Esophagus squamous epithelium (tissue), 4 donors: ENCODE measurements around the gene CD38.

Experiments
- POLR2A ChIP-seq, 4 donors: fragments of 450-650 bp; IDR thresholded peaks; one replicate each; pipeline ENCODE4 v1.6.1; 2017; ENCODE audit warnings: antibody characterized with exemption in 4 of 4, mild to moderate bottlenecking in 4 of 4, moderate library complexity in 3 of 4
- TF ChIP-seq, protein P1 (sequence below), 6 experiments: fragments of 450-650 bp in 4 of 6; fragments of 200-600 bp in 2 of 6; sonication (generic) in 2 of 6; IDR thresholded peaks; one replicate each; pipeline ENCODE4 v1.5.1; 2016 to 2019; ENCODE audit warnings: antibody characterized with exemption in 6 of 6, mild to moderate bottlenecking in 4 of 6, moderate library complexity in 4 of 6

DNA sequence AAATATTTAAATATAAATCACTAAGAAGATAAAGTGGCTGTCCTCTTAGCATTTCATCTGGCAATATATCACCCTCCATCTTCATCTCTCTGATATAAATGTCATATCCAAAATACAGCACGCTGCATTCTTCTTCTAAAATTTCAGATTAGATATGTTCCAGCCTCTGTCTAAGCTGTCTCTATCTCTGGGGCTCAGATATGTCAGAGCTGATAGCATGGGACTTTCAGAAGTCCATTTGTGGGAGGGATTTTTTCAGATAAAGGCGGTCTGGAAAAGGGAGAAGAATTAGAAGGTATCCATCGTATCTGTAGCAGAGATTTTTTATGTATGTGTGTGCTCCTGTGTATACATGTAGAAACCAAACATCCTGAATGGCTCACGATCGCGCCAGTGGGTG is 25.0 kb upstream of the CD38 start:
- no peak for TF ChIP-seq POLR2A (IDR thresholded peaks at IDR 0.05)
- TF ChIP-seq, protein P1, sequence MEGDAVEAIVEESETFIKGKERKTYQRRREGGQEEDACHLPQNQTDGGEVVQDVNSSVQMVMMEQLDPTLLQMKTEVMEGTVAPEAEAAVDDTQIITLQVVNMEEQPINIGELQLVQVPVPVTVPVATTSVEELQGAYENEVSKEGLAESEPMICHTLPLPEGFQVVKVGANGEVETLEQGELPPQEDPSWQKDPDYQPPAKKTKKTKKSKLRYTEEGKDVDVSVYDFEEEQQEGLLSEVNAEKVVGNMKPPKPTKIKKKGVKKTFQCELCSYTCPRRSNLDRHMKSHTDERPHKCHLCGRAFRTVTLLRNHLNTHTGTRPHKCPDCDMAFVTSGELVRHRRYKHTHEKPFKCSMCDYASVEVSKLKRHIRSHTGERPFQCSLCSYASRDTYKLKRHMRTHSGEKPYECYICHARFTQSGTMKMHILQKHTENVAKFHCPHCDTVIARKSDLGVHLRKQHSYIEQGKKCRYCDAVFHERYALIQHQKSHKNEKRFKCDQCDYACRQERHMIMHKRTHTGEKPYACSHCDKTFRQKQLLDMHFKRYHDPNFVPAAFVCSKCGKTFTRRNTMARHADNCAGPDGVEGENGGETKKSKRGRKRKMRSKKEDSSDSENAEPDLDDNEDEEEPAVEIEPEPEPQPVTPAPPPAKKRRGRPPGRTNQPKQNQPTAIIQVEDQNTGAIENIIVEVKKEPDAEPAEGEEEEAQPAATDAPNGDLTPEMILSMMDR (IDR thresholded peaks at IDR 0.05): no peak
